Uterus (tissue), 2 donors: ENCODE results near the gene GRM3.

ENCODE experiments used
- CTCF ChIP-seq, 4 experiments: fragments of 200-600 bp in 2 of 4; fragments of 450-650 bp in 2 of 4; sonication (generic) in 2 of 4; IDR thresholded peaks; one replicate each; pipeline ENCODE4 v1.5.1; 2016 to 2019; ENCODE audit warnings: antibody characterized with exemption in 4 of 4, mild to moderate bottlenecking in 2 of 4, moderate library complexity in 1 of 4
- POLR2A ChIP-seq, 2 donors: fragments of 450-650 bp; IDR thresholded peaks; one replicate each; pipeline ENCODE4 v1.6.1; 2016; ENCODE audit warnings: antibody characterized with exemption in 2 of 2, mild to moderate bottlenecking in 1 of 2, moderate library complexity in 1 of 2

GRCh38 chr7:86748843-86749719 lies 105.4 kb downstream of the GRM3 start:
- TF ChIP-seq CTCF (IDR thresholded peaks at IDR 0.05) (no peak), POLR2A (IDR thresholded peaks at IDR 0.05) (no peak)
